HG02678 (cell line): ENCODE data around the gene KCNQ5.
"Not testable (repeated sequence)": the region's sequence is repeated elsewhere in the genome, so short reads cannot be mapped to it uniquely, and the experiment has no call there.

Source experiments
- ATAC-seq: cut with Tn5 transposase; IDR thresholded peaks from one replicate; pipeline ENCODE4 v1.9.1; 2021; ENCODE audit warnings: mild to moderate bottlenecking, moderate library complexity; ENCODE audit not compliant: unreplicated experiment

The KCNQ5 gene

GRCh38 chr6:73227606-73228255 is 605.9 kb downstream of the KCNQ5 start:
- ATAC-seq: no peak

GRCh38 chr6:73231986-73232391 is 610.1 kb downstream of the KCNQ5 start:
- ATAC-seq: peak; percentile 59

DNA sequence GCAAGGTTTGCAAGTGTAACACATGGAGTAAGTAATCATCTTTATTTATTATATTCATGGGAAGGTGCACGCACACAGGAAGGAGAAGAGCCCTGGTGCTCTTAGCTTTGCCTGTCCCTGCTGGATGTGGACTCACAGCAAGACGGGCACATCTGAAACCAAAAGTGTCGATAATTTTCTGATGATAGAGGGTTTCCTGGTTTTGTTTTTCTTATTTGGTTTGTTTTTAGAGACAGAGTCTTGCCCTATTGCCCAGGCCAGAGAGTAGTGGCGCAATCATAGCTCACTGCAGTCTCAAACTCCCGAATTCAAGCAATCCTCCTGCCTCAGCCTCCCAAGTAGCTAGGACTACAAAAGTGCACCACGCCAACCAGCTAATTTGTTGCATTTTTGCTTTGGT is 611.2 kb downstream of the KCNQ5 start:
- no peak for ATAC-seq

GRCh38 chr6:73233971-73234370 is 612.1 kb downstream of the KCNQ5 start:
- ATAC-seq: not testable (repeated sequence)

GRCh38 chr6:73234733-73235132 is 612.9 kb downstream of the KCNQ5 start:
- ATAC-seq: no peak

GRCh38 chr6:73236144-73236750 is 614.4 kb downstream of the KCNQ5 start:
- ATAC-seq: no peak

GRCh38 chr6:73240730-73241129 is 618.9 kb downstream of the KCNQ5 start:
- no peak for ATAC-seq

DNA sequence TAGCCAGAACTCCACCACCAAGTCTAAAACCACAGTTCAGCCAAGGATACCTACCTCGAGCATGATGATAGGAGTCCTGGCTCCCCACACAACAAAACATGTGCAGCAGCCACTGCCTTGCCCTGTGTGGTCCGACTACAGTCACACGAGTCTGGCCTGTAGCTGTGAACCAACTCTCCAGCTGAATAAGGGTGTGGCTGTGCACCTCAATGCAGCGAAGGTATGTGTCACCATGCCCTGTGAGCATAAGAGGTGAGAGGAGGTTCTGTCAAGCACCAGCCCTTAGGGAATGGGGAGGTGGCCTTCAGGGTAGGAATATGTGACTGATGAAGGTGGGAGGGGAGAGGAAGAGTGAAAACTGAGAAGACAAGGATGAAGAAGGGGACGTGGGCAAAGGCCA is 620.1 kb downstream of the KCNQ5 start:
- no peak for ATAC-seq
